HEK293 (cell line): ENCODE results near the gene OR6N1.

ENCODE experiments used
- CTCF ChIA-PET: fragments of 350-600 bp; formaldehyde crosslinking; extraction: SDS; loops from one replicate; lab custom pipeline; 2021; ENCODE audit warnings: antibody characterized with exemption; lab: Yijun Ruan, JAX
- POLR2A ChIA-PET: fragments of 300-600 bp; formaldehyde crosslinking; extraction: SDS; loops from one replicate; lab custom pipeline; 2020; ENCODE audit warnings: antibody characterized with exemption, inconsistent platforms; lab: Yijun Ruan, JAX
- H3K27ac ChIP-seq: fragments of 200-500 bp; sonication (Bioruptor generic); 2 replicates; pipeline ENCODE4 v1.5.1; 2014; ENCODE audit warnings: low read depth, low read length, control low read depth, inconsistent platforms; ENCODE audit errors: extremely low read depth
- H3K36me3 ChIP-seq, 2 experiments: fragments of 200-500 bp in 1 of 2; sonication (Bioruptor generic) in 1 of 2; 1 replicate in 1 of 2; 2 replicates in 1 of 2; pipeline ENCODE4 v1.5.1; 2014 to 2017; ENCODE audit warnings: inconsistent platforms in 2 of 2, low read length in 2 of 2; ENCODE audit not compliant: control insufficient read depth in 2 of 2, insufficient read depth in 1 of 2
- H3K4me1 ChIP-seq: fragments of 200-500 bp; sonication (Bioruptor generic); 2 replicates; pipeline ENCODE4 v1.5.1; 2014; ENCODE audit warnings: mild to moderate bottlenecking, low read length, inconsistent platforms; ENCODE audit not compliant: control insufficient read depth, insufficient read depth
- H3K4me3 ChIP-seq: 2 replicates; pipeline ENCODE4 v1.5.1; 2011; ENCODE audit warnings: low read depth, mild to moderate bottlenecking, control low read depth, low read length, moderate library complexity
- H3K9me3 ChIP-seq: fragments of 200-500 bp; sonication (Bioruptor generic); 2 replicates; pipeline ENCODE4 v1.5.1; 2014; ENCODE audit warnings: low read depth, low read length, inconsistent platforms; ENCODE audit not compliant: control insufficient read depth, insufficient read depth
- AEBP2 ChIP-seq: fragments of 450-650 bp; formaldehyde crosslinking; IDR thresholded peaks from 2 replicates; pipeline ENCODE4 v1.5.1; 2016; ENCODE audit warnings: missing biosample characterization, missing genetic modification characterization, borderline replicate concordance
- IKZF3 ChIP-seq: fragments of 450-650 bp; IDR thresholded peaks from 2 replicates; pipeline ENCODE4 v1.5.0; 2018; ENCODE audit warnings: missing biosample characterization, mild to moderate bottlenecking, missing genetic modification characterization, moderate library complexity
- PRDM10 ChIP-seq: fragments of 450-650 bp; formaldehyde crosslinking; IDR thresholded peaks from 2 replicates; pipeline ENCODE4 v1.5.1; 2016; ENCODE audit warnings: missing biosample characterization, missing genetic modification characterization
- SETDB1 ChIP-seq: IDR thresholded peaks from one replicate; pipeline ENCODE4 v1.6.1; 2017; ENCODE audit warnings: mild to moderate bottlenecking, low read length, moderate library complexity, mixed read lengths; ENCODE audit not compliant: insufficient read length
- SP2 ChIP-seq: fragments of 450-650 bp; formaldehyde crosslinking; IDR thresholded peaks from 2 replicates; pipeline ENCODE4 v1.5.1; 2016; ENCODE audit warnings: missing biosample characterization, missing genetic modification characterization
- ZBTB11 ChIP-seq: fragments of 450-650 bp; formaldehyde crosslinking; conservative IDR thresholded peaks from 2 replicates; pipeline ENCODE4 v1.5.1; 2016; ENCODE audit warnings: low read depth, missing biosample characterization, missing genetic modification characterization
- ZBTB44 ChIP-seq: fragments of 450-650 bp; IDR thresholded peaks from 2 replicates; pipeline ENCODE4 v1.5.1; 2018; ENCODE audit warnings: missing biosample characterization, mild to moderate bottlenecking, missing genetic modification characterization
- ZBTB48 ChIP-seq: fragments of 450-650 bp; formaldehyde crosslinking; IDR thresholded peaks from 2 replicates; pipeline ENCODE4 v1.5.1; 2016; ENCODE audit warnings: missing biosample characterization, missing genetic modification characterization
- ZBTB49 ChIP-seq: fragments of 450-650 bp; formaldehyde crosslinking; IDR thresholded peaks from 2 replicates; pipeline ENCODE4 v1.5.1; 2016; ENCODE audit warnings: missing biosample characterization, missing genetic modification characterization, low read depth
- ZNF112 ChIP-seq: fragments of 450-650 bp; formaldehyde crosslinking; IDR thresholded peaks from 2 replicates; pipeline ENCODE4 v1.5.0; 2017; ENCODE audit warnings: missing biosample characterization, missing genetic modification characterization
- ZNF133 ChIP-seq: fragments of 450-650 bp; formaldehyde crosslinking; IDR thresholded peaks from 2 replicates; pipeline ENCODE4 v1.5.1; 2016; ENCODE audit warnings: missing biosample characterization, missing genetic modification characterization
- ZNF23 ChIP-seq: fragments of 450-650 bp; formaldehyde crosslinking; IDR thresholded peaks from 2 replicates; pipeline ENCODE4 v1.5.1; 2016; ENCODE audit warnings: missing biosample characterization, missing genetic modification characterization, borderline replicate concordance
- ZNF394 ChIP-seq: fragments of 450-650 bp; formaldehyde crosslinking; IDR thresholded peaks from 2 replicates; pipeline ENCODE4 v1.5.1; 2016; ENCODE audit warnings: missing biosample characterization, missing genetic modification characterization, mild to moderate bottlenecking, moderate library complexity, borderline replicate concordance
- ZNF449 ChIP-seq: fragments of 450-650 bp; formaldehyde crosslinking; IDR thresholded peaks from 2 replicates; pipeline ENCODE4 v1.5.1; 2017; ENCODE audit warnings: missing biosample characterization, mild to moderate bottlenecking, missing genetic modification characterization, moderate library complexity
- ZNF530 ChIP-seq: fragments of 450-650 bp; formaldehyde crosslinking; IDR thresholded peaks from 2 replicates; pipeline ENCODE4 v1.5.1; 2016; ENCODE audit warnings: low read depth, missing biosample characterization, missing genetic modification characterization
- ZNF555 ChIP-seq: fragments of 450-650 bp; formaldehyde crosslinking; conservative IDR thresholded peaks from 2 replicates; pipeline ENCODE4 v1.5.1; 2017; ENCODE audit warnings: missing biosample characterization, mild to moderate bottlenecking, missing genetic modification characterization, inconsistent platforms
- ZNF600 ChIP-seq: fragments of 450-650 bp; formaldehyde crosslinking; IDR thresholded peaks from 2 replicates; pipeline ENCODE4 v1.5.1; 2016; ENCODE audit warnings: missing biosample characterization, missing genetic modification characterization
- ZNF776 ChIP-seq: fragments of 450-650 bp; formaldehyde crosslinking; IDR thresholded peaks from 2 replicates; pipeline ENCODE4 v1.5.0; 2017; ENCODE audit warnings: missing biosample characterization, missing genetic modification characterization, borderline replicate concordance

Gene OR6N1

GRCh38 chr1:158810311-158810710, 38.3 kb upstream of the OR6N1 start:
- ChIA-PET CTCF (no interaction called here), POLR2A (no interaction called here)
- H3K27ac ChIP-seq: no peak overlapping the region

GRCh38 chr1:158809862-158810261, 37.9 kb upstream of the OR6N1 start:
- no peaks in the 10 kb centered on the region for H3K4me1 ChIP-seq
- no peak overlapping the region for H3K27ac ChIP-seq
- no peak overlapping the region for H3K4me3 ChIP-seq
- no peaks in the 10 kb centered on the region for H3K9me3 ChIP-seq
- ChIA-PET POLR2A (no interaction called here), CTCF (no interaction called here)
- no peaks in the 10 kb centered on the region for H3K36me3 ChIP-seq
- TF ChIP-seq ZNF600 (tag by site-specific recombination) (no peak), ZBTB11 (tag by site-specific recombination) (no peak), SETDB1 (no peak), AEBP2 (tag by site-specific recombination) (no peak), PRDM10 (tag by site-specific recombination) (no peak), ZNF112 (no peak), ZBTB48 (tag by site-specific recombination) (no peak), ZNF133 (no peak), ZNF555 (tag by site-specific recombination) (no peak), ZNF776 (tag by site-specific recombination) (no peak), IKZF3 (tag by site-specific recombination) (no peak), ZNF394 (no peak), ZNF449 (tag by site-specific recombination) (no peak), ZBTB49 (tag by site-specific recombination) (no peak), ZNF23 (tag by site-specific recombination) (no peak)

More at GRCh38 chr1:158810311-158810710, 38.3 kb upstream of the OR6N1 start:
- no peaks in the 10 kb centered on the region for H3K4me1 ChIP-seq
- H3K4me3 ChIP-seq: no peak overlapping the region
- no peaks in the 10 kb centered on the region for H3K9me3 ChIP-seq
- H3K36me3 ChIP-seq: no peaks in the 10 kb centered on the region
- no peak for TF ChIP-seq ZNF530 (tag by site-specific recombination)
- TF ChIP-seq SP2 (tag by site-specific recombination): no peak
- TF ChIP-seq ZBTB44: no peak
